ENCODE measurements around the gene CDADC1. TPM values are rescaled to one million over a fixed set of nuclear protein-coding genes. Genes with fewer than 3 reads are reported as not detected.

CDADC1 gene
- total and polyA plus RNA-seq, 2 donors (not counting 1 experiment from before 2014, with no cell fraction given) = 6.1 to 6.6 TPM

DNA sequence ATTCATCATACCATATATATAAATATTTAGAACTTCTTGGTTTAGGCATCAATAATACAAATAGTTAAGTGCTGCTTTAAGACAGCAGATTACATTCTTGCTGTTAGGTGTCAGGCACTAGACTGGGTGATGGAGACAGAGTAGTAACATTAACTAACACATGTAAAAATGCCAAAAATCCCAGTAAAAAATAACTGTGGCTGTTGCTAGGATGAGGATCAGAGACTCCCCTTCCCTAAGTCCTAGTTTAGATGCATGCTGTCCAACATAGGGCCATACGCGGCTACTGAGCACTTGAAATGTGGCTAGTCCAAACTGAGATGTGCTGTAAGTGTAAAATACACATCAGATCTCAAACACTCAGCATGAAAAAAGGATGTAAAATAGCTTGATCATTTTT is 94.7 kb downstream of the CDADC1 start:
- no peak for TF ChIP-seq CTCF (conservative IDR thresholded peaks at IDR 0.05 in 1 of 2, IDR thresholded peaks at IDR 0.05 in 1 of 2; ENCODE audit: low read depth in 1 of 2, low read length in 2 of 2)
- TF ChIP-seq EZH2 (IDR thresholded peaks at IDR 0.05; ENCODE audit: low read length, missing control alignments) = no peak
- H4K20me1 ChIP-seq (ENCODE audit: control insufficient read depth, extremely low read depth, insufficient read depth, low read length) = no peaks in the 10 kb centered on the region
- DNase-seq (ENCODE audit: low read depth in 2 of 2) = peak in 1 of 2 donors; percentile 36

More for the DNA sequence above, 94.7 kb downstream of the CDADC1 start:
- Histone ChIP-seq H3K9me3 (ENCODE audit: control insufficient read depth, insufficient read depth, low read depth, low read length) (no peaks in the 10 kb centered on the region), H3K36me3 (ENCODE audit: control insufficient read depth, insufficient read depth, low read length) (no peaks in the 10 kb centered on the region), H3K4me2 (ENCODE audit: extremely low read depth, insufficient read depth, low read length) (no peak overlapping the region), H3K4me3 (replicated peaks in 1 of 4; ENCODE audit: control extremely low read depth in 1 of 4, insufficient read depth in 1 of 4, low read depth in 3 of 4, low read length in 4 of 4) (no peak overlapping the region), H3K79me2 (ENCODE audit: control insufficient read depth, insufficient read depth, low read length) (no peaks in the 10 kb centered on the region), H3K9ac (ENCODE audit: insufficient read depth, low read length) (no peak overlapping the region), H3K27me3 (ENCODE audit: control insufficient read depth, insufficient read depth, low read length) (no peaks in the 10 kb centered on the region), H3K27ac (ENCODE audit: insufficient read depth, low read length) (no peak overlapping the region), H3K4me1 (ENCODE audit: control insufficient read depth, extremely low read depth, insufficient read depth, low read length) (no peaks in the 10 kb centered on the region), H2AFZ (ENCODE audit: low read length) (no peak overlapping the region)

Other genes with a start within 250 kb of the CDADC1 start
- not detected in 2 replicates for gene MLNR, start 27.6 kb upstream of the CDADC1 start, total RNA-seq
- gene MLNR, start 27.6 kb upstream of the CDADC1 start, polyA plus RNA-seq = not detected in 2 replicates
- 9.4 and 11.3 TPM in 2 replicates for gene CAB39L, start 196.1 kb downstream of the CDADC1 start, total RNA-seq
- 11.8 and 13.0 TPM in 2 replicates for gene CAB39L, start 196.1 kb downstream of the CDADC1 start, polyA plus RNA-seq
- gene SETDB2, start 196.3 kb downstream of the CDADC1 start, total RNA-seq = 13.4 and 13.7 TPM in 2 replicates
- gene SETDB2, start 196.3 kb downstream of the CDADC1 start, polyA plus RNA-seq = 8.3 and 10.4 TPM in 2 replicates
- 18.5 and 26.8 TPM in 2 replicates for gene PHF11, start 248.0 kb downstream of the CDADC1 start, total RNA-seq
- 32.8 and 46.8 TPM in 2 replicates for gene PHF11, start 248.0 kb downstream of the CDADC1 start, polyA plus RNA-seq